OCI-LY7 (cell line): ENCODE results near the gene OTUD5. TPM values are rescaled to one million over a fixed set of nuclear protein-coding genes. Genes with fewer than 3 reads are reported as not detected.

ENCODE experiments used
- BruUV-seq: library from RNA; stranded (reverse); fragments of 400-500 nt; replicated peaks from 2 replicates; lab custom pipeline; 2021; lab: Mats Ljungman, UMichigan
- CTCF ChIA-PET: fragments of 300-600 bp; sonication (Branson Sonifier 250); formaldehyde crosslinking; loops from one replicate; lab custom pipeline; 2022; ENCODE audit warnings: antibody characterized with exemption; ENCODE audit not compliant: unreplicated experiment; lab: Charles Lee
- POLR2A ChIA-PET: fragments of 300-600 bp; sonication (Branson Sonifier 250); formaldehyde crosslinking; loops from one replicate; lab custom pipeline; 2022; ENCODE audit warnings: antibody characterized with exemption; lab: Charles Lee
- DNase-seq: peaks from one replicate; pipeline ENCODE4 v3.0.0-alpha.2; 2015; ENCODE audit warnings: low spot score
- H2AFZ ChIP-seq: fragments of 200-600 bp; sonication (generic), shearing (Covaris generic); 2 replicates; pipeline ENCODE4 v1.6.1; 2014; ENCODE audit warnings: mild to moderate bottlenecking, antibody characterized with exemption, low read length, moderate library complexity
- H3K27ac ChIP-seq: fragments of 200-600 bp; sonication (generic); 2 replicates; pipeline ENCODE4 v1.5.1; 2014; ENCODE audit warnings: mixed run types, low read depth, mild to moderate bottlenecking, moderate library complexity, low read length, inconsistent platforms; ENCODE audit not compliant: poor library complexity, severe bottlenecking
- H3K36me3 ChIP-seq: fragments of 200-600 bp; sonication (generic); 2 replicates; pipeline ENCODE4 v1.6.1; 2014; ENCODE audit warnings: mild to moderate bottlenecking, antibody characterized with exemption, low read length, moderate library complexity, mixed read lengths; ENCODE audit not compliant: insufficient read depth
- H3K4me1 ChIP-seq: fragments of 200-600 bp; sonication (generic); 2 replicates; pipeline ENCODE4 v1.5.1; 2014; ENCODE audit warnings: mild to moderate bottlenecking, low read length; ENCODE audit not compliant: insufficient read depth, poor library complexity, severe bottlenecking
- H3K4me2 ChIP-seq: fragments of 200-600 bp; sonication (generic); 2 replicates; pipeline ENCODE4 v1.6.1; 2014; ENCODE audit warnings: mild to moderate bottlenecking, low read length
- H3K4me3 ChIP-seq: fragments of 200-600 bp; sonication (generic); 2 replicates; pipeline ENCODE4 v1.5.1; 2014; ENCODE audit warnings: mild to moderate bottlenecking, low read depth, low read length; ENCODE audit not compliant: poor library complexity, severe bottlenecking
- H3K79me2 ChIP-seq: fragments of 200-600 bp; sonication (generic); 2 replicates; pipeline ENCODE4 v1.6.1; 2016; ENCODE audit warnings: low read depth, mild to moderate bottlenecking, low read length, moderate library complexity, mixed read lengths; ENCODE audit not compliant: insufficient read depth
- H3K9me2 ChIP-seq: fragments of 200-600 bp; sonication (generic); 2 replicates; pipeline ENCODE4 v1.6.1; 2016; ENCODE audit warnings: mild to moderate bottlenecking, low read length, mixed read lengths; ENCODE audit not compliant: insufficient read depth
- H3K9me3 ChIP-seq: fragments of 200-600 bp; sonication (generic); 2 replicates; pipeline ENCODE4 v1.6.1; 2014; ENCODE audit warnings: mild to moderate bottlenecking, mixed run types, low read length, mixed read lengths
- H4K20me1 ChIP-seq: fragments of 200-600 bp; sonication (generic); 2 replicates; pipeline ENCODE4 v1.6.1; 2014; ENCODE audit warnings: mild to moderate bottlenecking, antibody characterized with exemption, low read length, moderate library complexity, mixed read lengths; ENCODE audit not compliant: insufficient read depth
- EZH2phosphoT487 ChIP-seq: fragments of 200-600 bp; sonication (generic); IDR thresholded peaks from 2 replicates; pipeline ENCODE4 v1.6.1; 2018; ENCODE audit warnings: low read depth, borderline replicate concordance, mild to moderate bottlenecking, mixed run types, antibody characterized with exemption, low read length, moderate library complexity, mixed read lengths
- intact Hi-C: fragments of 100-400 bp; cut with micrococcal nuclease; formaldehyde crosslinking; loops from one replicate; pipeline ENCODE4 v1.10.0; 2022; ENCODE audit not compliant: unreplicated experiment
- total RNA-seq, 2 experiments: library from RNA; depleted of rRNA in 1 of 2; stranded (reverse); fragments of >200 nt in 1 of 2; shearing (Covaris generic) in 1 of 2; gene quantifications; 2 replicates each; pipeline ENCODE4 v1.2.3, GENCODE V29; 2014 to 2022
- TF ChIP-seq, protein P1 (sequence below): fragments of 200-600 bp; sonication (generic); conservative IDR thresholded peaks from 2 replicates; pipeline ENCODE4 v1.5.1; 2014; ENCODE audit warnings: mild to moderate bottlenecking, antibody characterized with exemption, low read length, moderate library complexity, mixed read lengths

OTUD5 gene
- total RNA-seq, 2 experiments from 2014 or later, result 38.5 to 55.7 TPM

- no peaks in the 10 kb centered on the region for H3K9me2 ChIP-seq
- peaks cover 77% of the 10 kb centered on the region for H3K36me3 ChIP-seq
- H4K20me1 ChIP-seq, result no peaks in the 10 kb centered on the region
- H3K27ac ChIP-seq, result peak overlapping the region; percentile 58
- intact Hi-C loops, result no loop called here
- no peaks in the 10 kb centered on the region for H3K9me3 ChIP-seq
- no TSS peak for BruUV-seq
- ChIA-PET POLR2A (interaction anchor here (1.3 kb wide), 1 partner anchor 12 kb away, joined by 3 read pairs; no protein-coding TSS in a partner anchor), CTCF (interaction anchor here (0.5 kb wide), 1 partner anchor 11 kb away, joined by 3 read pairs; no protein-coding TSS in a partner anchor)
- TF ChIP-seq, protein P1, sequence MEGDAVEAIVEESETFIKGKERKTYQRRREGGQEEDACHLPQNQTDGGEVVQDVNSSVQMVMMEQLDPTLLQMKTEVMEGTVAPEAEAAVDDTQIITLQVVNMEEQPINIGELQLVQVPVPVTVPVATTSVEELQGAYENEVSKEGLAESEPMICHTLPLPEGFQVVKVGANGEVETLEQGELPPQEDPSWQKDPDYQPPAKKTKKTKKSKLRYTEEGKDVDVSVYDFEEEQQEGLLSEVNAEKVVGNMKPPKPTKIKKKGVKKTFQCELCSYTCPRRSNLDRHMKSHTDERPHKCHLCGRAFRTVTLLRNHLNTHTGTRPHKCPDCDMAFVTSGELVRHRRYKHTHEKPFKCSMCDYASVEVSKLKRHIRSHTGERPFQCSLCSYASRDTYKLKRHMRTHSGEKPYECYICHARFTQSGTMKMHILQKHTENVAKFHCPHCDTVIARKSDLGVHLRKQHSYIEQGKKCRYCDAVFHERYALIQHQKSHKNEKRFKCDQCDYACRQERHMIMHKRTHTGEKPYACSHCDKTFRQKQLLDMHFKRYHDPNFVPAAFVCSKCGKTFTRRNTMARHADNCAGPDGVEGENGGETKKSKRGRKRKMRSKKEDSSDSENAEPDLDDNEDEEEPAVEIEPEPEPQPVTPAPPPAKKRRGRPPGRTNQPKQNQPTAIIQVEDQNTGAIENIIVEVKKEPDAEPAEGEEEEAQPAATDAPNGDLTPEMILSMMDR, result no peak
- TF ChIP-seq EZH2phosphoT487, result no peak
- DNase-seq, result no peak
- H3K4me1 ChIP-seq, result peaks cover 22% of the 10 kb centered on the region
- no peak overlapping the region for H2AFZ ChIP-seq
- peak overlapping the region; percentile 76 for H3K4me2 ChIP-seq
- peaks cover 18% of the 10 kb centered on the region; the same call in 1 of the 2 replicates for H3K79me2 ChIP-seq
- peak overlapping the region; percentile 24 for H3K4me3 ChIP-seq
Measured at GRCh38 chrX:48927736-48928382, 29.5 kb downstream of the OTUD5 start.

DNA sequence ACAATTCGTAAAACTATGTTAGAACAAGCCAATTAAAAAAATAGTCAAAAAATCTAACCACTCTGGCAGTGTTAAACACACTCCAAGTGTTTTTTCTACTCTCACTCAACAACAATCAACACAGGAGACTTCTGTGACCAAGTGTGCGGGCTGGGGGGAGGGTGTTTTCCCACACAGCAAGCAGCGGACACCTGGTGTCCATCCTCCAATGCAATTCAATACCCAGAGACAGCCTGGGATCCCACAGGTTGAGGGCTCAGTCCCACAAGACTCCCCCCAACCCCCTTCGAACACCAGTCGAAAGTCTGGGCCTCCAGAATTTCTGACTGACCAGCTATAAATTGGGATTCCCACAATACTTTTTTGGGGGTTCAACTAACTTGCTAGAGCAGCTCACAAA lies 30.3 kb downstream of the OTUD5 start:
- no peak for DNase-seq
- no TSS peak for BruUV-seq
- POLR2A ChIA-PET, result interaction anchor here (1.3 kb wide), 1 partner anchor 13 kb away, joined by 3 read pairs; no protein-coding TSS in a partner anchor

More for the DNA sequence above, 30.3 kb downstream of the OTUD5 start:
- Histone ChIP-seq H3K4me3 (no peak overlapping the region), H3K36me3 (peaks cover 76% of the 10 kb centered on the region), H3K4me2 (peak overlapping the region; percentile 76), H3K9me3 (no peaks in the 10 kb centered on the region), H4K20me1 (no peaks in the 10 kb centered on the region), H3K4me1 (peaks cover 22% of the 10 kb centered on the region), H3K79me2 (peaks cover 18% of the 10 kb centered on the region; the same call in 1 of the 2 replicates), H2AFZ (no peak overlapping the region), H3K9me2 (no peaks in the 10 kb centered on the region), H3K27ac (peak overlapping the region; percentile 58)
- CTCF ChIA-PET, result interaction anchor here (0.5 kb wide), 1 partner anchor 12 kb away, joined by 3 read pairs; no protein-coding TSS in a partner anchor
- intact Hi-C loops, result no loop called here
- TF ChIP-seq, protein P1, result no peak
- no peak for TF ChIP-seq EZH2phosphoT487
